HG02571 (cell line): Measurements from ENCODE around the gene CCSER1.
"Not testable (repeated sequence)": the region's sequence is repeated elsewhere in the genome, so short reads cannot be mapped to it uniquely, and the experiment has no call there.

ENCODE experiments used
- ATAC-seq: cut with Tn5 transposase; IDR thresholded peaks from one replicate; pipeline ENCODE4 v1.9.1; 2021; ENCODE audit warnings: mild to moderate bottlenecking, moderate library complexity; ENCODE audit not compliant: unreplicated experiment

CCSER1 gene

GRCh38 chr4:91447168-91447567 lies 1320.0 kb downstream of the CCSER1 start:
- no peak for ATAC-seq

- no peak for ATAC-seq
Observed at GRCh38 chr4:91448668-91449330, 1321.6 kb downstream of the CCSER1 start.

GRCh38 chr4:91454111-91454510 lies 1326.9 kb downstream of the CCSER1 start:
- no peak for ATAC-seq

GRCh38 chr4:91462566-91462965 lies 1335.4 kb downstream of the CCSER1 start:
- ATAC-seq = not testable (repeated sequence)

- ATAC-seq = no peak
Observed at GRCh38 chr4:91470671-91471070, 1343.5 kb downstream of the CCSER1 start.

GRCh38 chr4:91471280-91471679 lies 1344.1 kb downstream of the CCSER1 start:
- ATAC-seq = no peak

- no peak for ATAC-seq
Observed at GRCh38 chr4:91472046-91472445, 1344.9 kb downstream of the CCSER1 start.

GRCh38 chr4:91485415-91485814 lies 1358.2 kb downstream of the CCSER1 start:
- no peak for ATAC-seq

GRCh38 chr4:91488946-91489345 lies 1361.8 kb downstream of the CCSER1 start:
- ATAC-seq = no peak

- ATAC-seq = no peak
Observed at GRCh38 chr4:91497892-91498291, 1370.7 kb downstream of the CCSER1 start.

- ATAC-seq = no peak
Observed at GRCh38 chr4:91502365-91502764, 1375.2 kb downstream of the CCSER1 start.

- no peak for ATAC-seq
Observed at GRCh38 chr4:91513326-91513725, 1386.1 kb downstream of the CCSER1 start.

GRCh38 chr4:91519155-91519554 lies 1392.0 kb downstream of the CCSER1 start:
- ATAC-seq = no peak

GRCh38 chr4:91525621-91526020 lies 1398.4 kb downstream of the CCSER1 start:
- ATAC-seq = no peak

GRCh38 chr4:91527056-91527455 lies 1399.9 kb downstream of the CCSER1 start:
- ATAC-seq = no peak

- no peak for ATAC-seq
Observed at GRCh38 chr4:91567594-91567993, 1440.4 kb downstream of the CCSER1 start.

- no peak for ATAC-seq
Observed at GRCh38 chr4:91577864-91578263, 1450.7 kb downstream of the CCSER1 start.

GRCh38 chr4:91590260-91590659 lies 1463.1 kb downstream of the CCSER1 start:
- ATAC-seq = no peak

GRCh38 chr4:91592125-91592524 lies 1464.9 kb downstream of the CCSER1 start:
- no peak for ATAC-seq

GRCh38 chr4:91596718-91597117 lies 1469.5 kb downstream of the CCSER1 start:
- no peak for ATAC-seq

- ATAC-seq = no peak
Observed at GRCh38 chr4:91598696-91599095, 1471.5 kb downstream of the CCSER1 start.

- ATAC-seq = no peak
Observed at GRCh38 chr4:91600301-91600700, 1473.1 kb downstream of the CCSER1 start.

- no peak for ATAC-seq
Observed at GRCh38 chr4:91601401-91601800, 1474.2 kb downstream of the CCSER1 start.
